Measurements from ENCODE around the gene RFX5. TPM values are rescaled to one million over a fixed set of nuclear protein-coding genes. Genes with fewer than 3 reads are reported as not detected.

RFX5 gene
- total RNA-seq, 1 donor from 2014 or later = 61.3 TPM

GRCh38 chr1:151384584-151384983 lies 37.5 kb upstream of the RFX5 start:
- TF ChIP-seq EZH2 (IDR thresholded peaks at IDR 0.05; ENCODE audit: insufficient read depth, low read length) (no peak), CTCF (IDR thresholded peaks at IDR 0.05; ENCODE audit: insufficient read depth, low read depth, low read length) (no peak)
- DNase-seq (ENCODE audit: low read depth) = no peak
- no peak overlapping the region for H3K4me2 ChIP-seq (ENCODE audit: low read length)
- Mint-ChIP-seq H3K27me3 (ENCODE audit: low read depth, unreplicated experiment) (peaks cover 2% of the 10 kb centered on the region), H3K4me1 (ENCODE audit: low read depth, unreplicated experiment) (no peaks in the 10 kb centered on the region), H3K9me3 (ENCODE audit: unreplicated experiment) (no peaks in the 10 kb centered on the region), H3K27ac (ENCODE audit: unreplicated experiment) (no peak overlapping the region), H3K36me3 (ENCODE audit: low read depth, unreplicated experiment) (no peaks in the 10 kb centered on the region), H3K4me3 (ENCODE audit: unreplicated experiment) (no peak overlapping the region)
- H3K4me3 ChIP-seq (ENCODE audit: insufficient read depth, low read depth, low read length) = no peak overlapping the region
- H4K20me1 ChIP-seq (ENCODE audit: insufficient read depth, low read length) = no peaks in the 10 kb centered on the region
- H3K9me3 ChIP-seq (ENCODE audit: insufficient read depth, low read depth, low read length) = no peaks in the 10 kb centered on the region
- peak overlapping the region; percentile 10 for H2AFZ ChIP-seq (ENCODE audit: low read depth, low read length)
- FAIRE-seq = no peak
- H3K4me1 ChIP-seq (ENCODE audit: insufficient read depth, low read length) = no peaks in the 10 kb centered on the region
- H3K79me2 ChIP-seq (ENCODE audit: insufficient read depth, low read length) = no peaks in the 10 kb centered on the region
- no peak overlapping the region for H3K9ac ChIP-seq (ENCODE audit: low read length)
- no peak overlapping the region for H3K27ac ChIP-seq (ENCODE audit: low read depth, low read length)
- no peaks in the 10 kb centered on the region for H3K36me3 ChIP-seq (ENCODE audit: insufficient read depth, low read length)
- no peaks in the 10 kb centered on the region for H3K27me3 ChIP-seq (ENCODE audit: insufficient read depth, low read length)

- Mint-ChIP-seq H3K4me1 (ENCODE audit: low read depth, unreplicated experiment) (no peaks in the 10 kb centered on the region), H3K9me3 (ENCODE audit: unreplicated experiment) (no peaks in the 10 kb centered on the region)
- no peak for FAIRE-seq
These were observed 30.3 kb upstream of the RFX5 start for GRCh38 chr1:151377150-151377884.

More at GRCh38 chr1:151377150-151377884, 30.3 kb upstream of the RFX5 start:
- Histone ChIP-seq H3K79me2 (ENCODE audit: insufficient read depth, low read length) (no peaks in the 10 kb centered on the region), H3K27ac (ENCODE audit: low read depth, low read length) (no peak overlapping the region), H3K4me2 (ENCODE audit: low read length) (no peak overlapping the region), H2AFZ (ENCODE audit: low read depth, low read length) (no peak overlapping the region), H3K4me1 (ENCODE audit: insufficient read depth, low read length) (peaks cover 3% of the 10 kb centered on the region), H3K9ac (ENCODE audit: low read length) (no peak overlapping the region), H3K4me3 (ENCODE audit: insufficient read depth, low read depth, low read length) (no peak overlapping the region), H3K36me3 (ENCODE audit: insufficient read depth, low read length) (no peaks in the 10 kb centered on the region), H3K27me3 (ENCODE audit: insufficient read depth, low read length) (no peaks in the 10 kb centered on the region), H4K20me1 (ENCODE audit: insufficient read depth, low read length) (no peaks in the 10 kb centered on the region), H3K9me3 (ENCODE audit: insufficient read depth, low read depth, low read length) (no peaks in the 10 kb centered on the region)
- H3K4me3 Mint-ChIP-seq (ENCODE audit: unreplicated experiment) = no peak overlapping the region
- TF ChIP-seq CTCF (IDR thresholded peaks at IDR 0.05; ENCODE audit: insufficient read depth, low read depth, low read length) = no peak
- no peak for TF ChIP-seq EZH2 (IDR thresholded peaks at IDR 0.05; ENCODE audit: insufficient read depth, low read length)
- no peak overlapping the region for H3K27ac Mint-ChIP-seq (ENCODE audit: unreplicated experiment)
- peaks cover 2% of the 10 kb centered on the region for H3K27me3 Mint-ChIP-seq (ENCODE audit: low read depth, unreplicated experiment)
- DNase-seq (ENCODE audit: low read depth) = no peak
- H3K36me3 Mint-ChIP-seq (ENCODE audit: low read depth, unreplicated experiment) = no peaks in the 10 kb centered on the region
